ENCODE measurements around the gene AGXT. TPM values are rescaled to one million over a fixed set of nuclear protein-coding genes. Genes with fewer than 3 reads are reported as not detected.

The AGXT gene
- total RNA-seq, 1 donor: not detected

GRCh38 chr2:240877460-240878340 is 9.1 kb downstream of the AGXT start:
- Histone ChIP-seq H3K4me1 (ENCODE audit: insufficient read depth, low read length) (no peaks in the 10 kb centered on the region), H3K27me3 (ENCODE audit: insufficient read depth, low read length) (peaks cover 10% of the 10 kb centered on the region), H3K36me3 (ENCODE audit: insufficient read depth, low read length) (no peaks in the 10 kb centered on the region), H4K20me1 (ENCODE audit: insufficient read depth, low read length) (no peaks in the 10 kb centered on the region), H3K9me3 (ENCODE audit: low read depth, low read length) (no peaks in the 10 kb centered on the region), H3K27ac (ENCODE audit: low read depth, low read length) (no peak overlapping the region), H2AFZ (ENCODE audit: low read length) (no peak overlapping the region), H3K4me3 (ENCODE audit: insufficient read depth, low read length) (no peak overlapping the region), H3K4me2 (ENCODE audit: insufficient read depth, low read length) (no peak overlapping the region), H3K79me2 (ENCODE audit: insufficient read depth, low read length) (no peaks in the 10 kb centered on the region)
- TF ChIP-seq CTCF (IDR thresholded peaks at IDR 0.05; ENCODE audit: extremely low read depth, low read depth, low read length): no peak
- DNase-seq (ENCODE audit: insufficient read length, low spot score, missing footprints): peak; percentile 76

DNA sequence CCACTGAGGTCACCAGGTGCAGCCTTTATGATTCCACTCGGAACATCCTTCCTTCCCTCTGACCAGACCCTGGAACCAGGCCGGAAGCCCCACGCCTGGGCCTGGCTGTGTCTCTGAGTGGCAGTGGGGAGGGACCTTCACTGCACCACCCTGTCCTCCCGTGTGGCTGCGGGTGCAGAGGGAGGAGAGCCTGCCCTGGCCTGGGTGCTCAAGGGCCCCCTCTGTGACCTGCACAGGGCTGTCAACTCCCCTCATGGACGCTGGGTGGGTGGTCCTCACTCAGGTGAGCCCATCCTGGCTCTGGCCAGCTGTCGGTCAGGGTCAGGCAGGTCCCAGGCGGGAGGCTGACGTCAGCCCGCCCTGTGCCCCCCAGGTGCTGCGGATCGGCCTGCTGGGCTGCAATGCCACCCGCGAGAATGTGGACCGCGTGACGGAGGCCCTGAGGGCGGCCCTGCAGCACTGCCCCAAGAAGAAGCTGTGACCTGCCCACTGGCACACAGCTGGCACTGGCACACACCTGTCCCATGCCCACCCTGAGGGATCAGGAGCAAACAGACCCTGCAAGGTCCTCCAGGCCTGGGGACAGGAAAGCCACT is 9.8 kb downstream of the AGXT start:
- H3K4me2 ChIP-seq (ENCODE audit: insufficient read depth, low read length): no peak overlapping the region
- no peaks in the 10 kb centered on the region for H3K4me1 ChIP-seq (ENCODE audit: insufficient read depth, low read length)
- no peak overlapping the region for H3K4me3 ChIP-seq (ENCODE audit: insufficient read depth, low read length)
- H4K20me1 ChIP-seq (ENCODE audit: insufficient read depth, low read length): no peaks in the 10 kb centered on the region
- H3K36me3 ChIP-seq (ENCODE audit: insufficient read depth, low read length): no peaks in the 10 kb centered on the region
- peak; percentile 78 for DNase-seq (ENCODE audit: insufficient read length, low spot score, missing footprints)
- TF ChIP-seq CTCF (IDR thresholded peaks at IDR 0.05; ENCODE audit: extremely low read depth, low read depth, low read length): no peak
- H2AFZ ChIP-seq (ENCODE audit: low read length): no peak overlapping the region
- H3K79me2 ChIP-seq (ENCODE audit: insufficient read depth, low read length): no peaks in the 10 kb centered on the region
- no peak overlapping the region for H3K27ac ChIP-seq (ENCODE audit: low read depth, low read length)
- H3K9me3 ChIP-seq (ENCODE audit: low read depth, low read length): no peaks in the 10 kb centered on the region
- peaks cover 10% of the 10 kb centered on the region for H3K27me3 ChIP-seq (ENCODE audit: insufficient read depth, low read length)

GRCh38 chr2:240879105-240879504 is 10.5 kb downstream of the AGXT start:
- no peak overlapping the region for H2AFZ ChIP-seq (ENCODE audit: low read length)
- no peaks in the 10 kb centered on the region for H3K36me3 ChIP-seq (ENCODE audit: insufficient read depth, low read length)
- no peak overlapping the region for H3K4me2 ChIP-seq (ENCODE audit: insufficient read depth, low read length)
- peak; percentile 50 for DNase-seq (ENCODE audit: insufficient read length, low spot score, missing footprints)
- H3K4me3 ChIP-seq (ENCODE audit: insufficient read depth, low read length): no peak overlapping the region
- H3K79me2 ChIP-seq (ENCODE audit: insufficient read depth, low read length): no peaks in the 10 kb centered on the region
- H3K4me1 ChIP-seq (ENCODE audit: insufficient read depth, low read length): no peaks in the 10 kb centered on the region
- H3K27me3 ChIP-seq (ENCODE audit: insufficient read depth, low read length): peaks cover 10% of the 10 kb centered on the region
- H3K27ac ChIP-seq (ENCODE audit: low read depth, low read length): no peak overlapping the region
- H3K9me3 ChIP-seq (ENCODE audit: low read depth, low read length): no peaks in the 10 kb centered on the region
- no peak for TF ChIP-seq CTCF (IDR thresholded peaks at IDR 0.05; ENCODE audit: extremely low read depth, low read depth, low read length)
- H4K20me1 ChIP-seq (ENCODE audit: insufficient read depth, low read length): no peaks in the 10 kb centered on the region

DNA sequence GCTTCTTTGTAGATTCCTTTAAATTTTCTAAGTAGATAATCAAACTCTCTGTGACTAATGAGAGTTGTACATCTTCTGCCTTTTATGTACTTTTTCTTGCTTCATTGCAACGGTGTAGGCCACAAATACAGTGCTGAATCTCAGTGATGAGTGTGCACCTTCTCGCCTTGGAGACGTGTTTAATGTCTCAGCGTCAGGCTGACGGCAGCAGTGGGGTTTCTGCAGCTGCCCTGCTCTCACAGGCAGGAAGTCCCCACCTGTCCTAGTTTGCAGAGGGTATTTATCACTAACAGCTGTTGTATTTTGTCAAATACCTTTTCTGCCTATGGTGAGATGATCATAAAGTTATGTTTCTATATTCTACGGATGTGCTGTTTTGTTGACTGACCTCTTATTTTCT is 13.3 kb downstream of the AGXT start:
- H3K4me3 ChIP-seq (ENCODE audit: insufficient read depth, low read length): no peak overlapping the region
- TF ChIP-seq CTCF (IDR thresholded peaks at IDR 0.05; ENCODE audit: extremely low read depth, low read depth, low read length): no peak
- peaks cover 10% of the 10 kb centered on the region for H3K27me3 ChIP-seq (ENCODE audit: insufficient read depth, low read length)
- H3K36me3 ChIP-seq (ENCODE audit: insufficient read depth, low read length): no peaks in the 10 kb centered on the region
- no peaks in the 10 kb centered on the region for H3K4me1 ChIP-seq (ENCODE audit: insufficient read depth, low read length)
- H3K79me2 ChIP-seq (ENCODE audit: insufficient read depth, low read length): no peaks in the 10 kb centered on the region
- H3K4me2 ChIP-seq (ENCODE audit: insufficient read depth, low read length): no peak overlapping the region
- no peak for DNase-seq (ENCODE audit: insufficient read length, low spot score, missing footprints)
- no peak overlapping the region for H2AFZ ChIP-seq (ENCODE audit: low read length)
- no peaks in the 10 kb centered on the region for H4K20me1 ChIP-seq (ENCODE audit: insufficient read depth, low read length)
- H3K9me3 ChIP-seq (ENCODE audit: low read depth, low read length): no peaks in the 10 kb centered on the region
- no peak overlapping the region for H3K27ac ChIP-seq (ENCODE audit: low read depth, low read length)

All from osteoblast (primary cell).